HepG2 (cell line): ENCODE measurements around the gene SGPP2. TPM values are rescaled to one million over a fixed set of nuclear protein-coding genes. Genes with fewer than 3 reads are reported as not detected.

Experiments used
- CREB1 ChIP-seq, 2 experiments: fragments of 450-650 bp in 1 of 2; IDR thresholded peaks; 2 replicates each; pipeline ENCODE4 v1.6.1; 2016 to 2017; ENCODE audit warnings: control low read depth in 1 of 2, mild to moderate bottlenecking in 1 of 2, missing compliant biosample characterization in 1 of 2, missing genetic modification characterization in 1 of 2
- HNF1B ChIP-seq: sonication (generic); formaldehyde crosslinking; IDR thresholded peaks from 2 replicates; pipeline ENCODE4 v1.5.1; 2020; ENCODE audit warnings: mild to moderate bottlenecking, moderate library complexity, missing genetic modification reagents
- KIAA2018 ChIP-seq: sonication (generic); formaldehyde crosslinking; IDR thresholded peaks from 2 replicates; pipeline ENCODE4 v1.5.0; 2020; ENCODE audit warnings: mild to moderate bottlenecking, missing genetic modification reagents, borderline replicate concordance
- MBNL3 ChIP-seq: fragments of 250-450 bp; sonication (Bioruptor Pico); conservative IDR thresholded peaks from 2 replicates; pipeline ENCODE4 v1.8.0; 2022; ENCODE audit warnings: mild to moderate bottlenecking, inconsistent platforms
- MIXL1 ChIP-seq: IDR thresholded peaks from 2 replicates; pipeline ENCODE4 v1.6.1; 2016
- MNT ChIP-seq: fragments of 450-650 bp; IDR thresholded peaks from 2 replicates; pipeline ENCODE4 v1.6.1; 2016
- POGK ChIP-seq: sonication (generic); formaldehyde crosslinking; conservative IDR thresholded peaks from 2 replicates; pipeline ENCODE4 v1.8.0; 2022; ENCODE audit warnings: mild to moderate bottlenecking, moderate library complexity, missing genetic modification reagents
- SMAD1 ChIP-seq: sonication (generic); formaldehyde crosslinking; IDR thresholded peaks from 2 replicates; pipeline ENCODE4 v1.4.0; 2020; ENCODE audit warnings: missing genetic modification reagents, low read depth, mild to moderate bottlenecking, borderline replicate concordance
- TRIM24 ChIP-seq: sonication (generic); formaldehyde crosslinking; IDR thresholded peaks from 2 replicates; pipeline ENCODE4 v1.8.0; 2022; ENCODE audit warnings: mild to moderate bottlenecking, missing genetic modification reagents
- YEATS4 ChIP-seq: sonication (generic); formaldehyde crosslinking; IDR thresholded peaks from 2 replicates; pipeline ENCODE4 v1.4.0; 2020; ENCODE audit warnings: missing genetic modification reagents, borderline replicate concordance
- ZBTB34 ChIP-seq: sonication (generic); formaldehyde crosslinking; IDR thresholded peaks from 2 replicates; pipeline ENCODE4 v1.8.0; 2022; ENCODE audit warnings: mild to moderate bottlenecking, missing genetic modification reagents
- ZNF784 ChIP-seq: sonication (generic); formaldehyde crosslinking; IDR thresholded peaks from 2 replicates; pipeline ENCODE4 v1.5.1; 2020; ENCODE audit warnings: missing genetic modification reagents, mild to moderate bottlenecking, borderline replicate concordance
- ZNF841 ChIP-seq: sonication (generic); formaldehyde crosslinking; IDR thresholded peaks from 2 replicates; pipeline ENCODE4 v1.8.1; 2023; ENCODE audit warnings: missing genetic modification reagents, borderline replicate concordance
- polyA plus RNA-seq, 8 experiments: library from polyadenylated mRNA; depleted of rRNA in 3 of 8; stranded (reverse) in 7 of 8; unstranded in 1 of 8; fragments of >200 nt; fragmentation: Illumina TruSeq in 4 of 8; extraction: Trizol in 4 of 8; gene quantifications; 2 replicates each; pipeline versions ENCODE4 v1.2.1 to v1.2.3, GENCODE V29; 2011 to 2016; ENCODE audit warnings: low read depth in 4 of 8, missing spikeins in 1 of 8, mixed read lengths in 1 of 8; ENCODE audit not compliant: insufficient read depth in 1 of 8
- total RNA-seq, 5 experiments: library from RNA; depleted of rRNA; stranded (reverse); fragments of >200 nt; fragmentation: Illumina TruSeq; extraction: Trizol; gene quantifications; 2 replicates each; pipeline ENCODE4 v1.2.3, GENCODE V29; 2016; ENCODE audit warnings: low read depth in 1 of 5

SGPP2 gene
- total and polyA plus RNA-seq, 2 of the 13 experiments (the other 11 are each of a cell fraction or from before 2014, with no cell fraction given), result not detected

GRCh38 chr2:222572751-222573174 lies 148.4 kb downstream of the SGPP2 start (continued):
- TF ChIP-seq TRIM24 (no peak), KIAA2018 (no peak), SMAD1 (CRISPR knock-in tag) (no peak), MIXL1 (CRISPR knock-in tag) (peak; percentile 51; the same call in 1 of the 2 replicates), ZNF841 (CRISPR knock-in tag) (no peak), ZNF784 (CRISPR knock-in tag) (no peak), POGK (CRISPR knock-in tag) (0 out of 2 replicates have a peak, but pooled peaks have one; percentile 44), YEATS4 (CRISPR knock-in tag) (no peak), CREB1 (IDR thresholded peaks at IDR 0.05) (no peak), CREB1 (CRISPR knock-in tag; IDR thresholded peaks at IDR 0.05) (no peak; the same call in 1 of the 2 replicates), HNF1B (CRISPR knock-in tag) (peak; percentile 47; the same call in 1 of the 2 replicates), MBNL3 (no peak), MNT (no peak), ZBTB34 (CRISPR knock-in tag) (no peak)
